Measurements from ENCODE around the gene ARHGEF38. TPM values are rescaled to one million over a fixed set of nuclear protein-coding genes. Genes with fewer than 3 reads are reported as not detected.
A peak's percentile ranks its signal among the peaks of the same experiment; 100 is the strongest.

Gene ARHGEF38
- total RNA-seq, 2 donors from 2014 or later = 22.4 to 24.6 TPM

GRCh38 chr4:105613306-105613705 is 60.9 kb downstream of the ARHGEF38 start:
- WGBS, 2 donors = 6 to 29% methylated on average over 4 of the region's 4 CpGs
- DNase-seq (peak in 3 of 4 donors; percentile 18 to 41 (median 34)), ATAC-seq (peak; percentile 66)
- intact Hi-C loops (cut with DNase I) = no loop called here
- H3K27me3 ChIP-seq = no peaks in the 10 kb centered on the region
- H3K4me1 ChIP-seq = peaks cover 19% of the 10 kb centered on the region
- H3K4me3 ChIP-seq = no peak overlapping the region
- H3K27ac ChIP-seq = peak overlapping the region in 1 of 4 donors; percentile 38
- TF ChIP-seq CTCF (IDR thresholded peaks at IDR 0.05) (no peak), POLR2A (IDR thresholded peaks at IDR 0.05) (no peak)
- H3K36me3 ChIP-seq (replicated peaks in 1 of 2; ENCODE audit: insufficient read depth in 1 of 2, low read depth in 2 of 2) = no peaks in the 10 kb centered on the region
- no peaks in the 10 kb centered on the region for H3K9me3 ChIP-seq

- DNase-seq (peak; percentile 96 to 100 (median 96)), ATAC-seq (peak; percentile 93)
- peaks cover 41% of the 10 kb centered on the region for H3K4me1 ChIP-seq
- intact Hi-C loops (cut with DNase I) = no loop called here
- no peaks in the 10 kb centered on the region for H3K27me3 ChIP-seq
- no peak for TF ChIP-seq POLR2A (IDR thresholded peaks at IDR 0.05)
- TF ChIP-seq CTCF (IDR thresholded peaks at IDR 0.05) = no peak
- H3K4me3 ChIP-seq = no peak overlapping the region
- H3K9me3 ChIP-seq = no peaks in the 10 kb centered on the region
- H3K36me3 ChIP-seq (replicated peaks in 1 of 2; ENCODE audit: insufficient read depth in 1 of 2, low read depth in 2 of 2) = no peaks in the 10 kb centered on the region
- 24 to 31% methylated on average over 5 of the region's 5 CpGs for WGBS, 2 donors
- H3K27ac ChIP-seq = peak overlapping the region; percentile 32 to 74 (median 52)
Measured at GRCh38 chr4:105619188-105619931, 66.9 kb downstream of the ARHGEF38 start.

- intact Hi-C loops (cut with DNase I) = no loop called here
- H3K9me3 ChIP-seq = no peaks in the 10 kb centered on the region
- H3K27me3 ChIP-seq = no peaks in the 10 kb centered on the region
- H3K4me3 ChIP-seq = no peak overlapping the region
- peaks cover 47% of the 10 kb centered on the region for H3K4me1 ChIP-seq
- ATAC-seq (peak; percentile 44), DNase-seq (peak in 2 of 4 donors; percentile 13 to 20)
- H3K27ac ChIP-seq = peak overlapping the region in 1 of 4 donors; percentile 74
- TF ChIP-seq POLR2A (IDR thresholded peaks at IDR 0.05) (no peak), CTCF (IDR thresholded peaks at IDR 0.05) (no peak)
- 32 to 50% methylated on average over 1 of the region's 1 CpG for WGBS, 2 donors
- H3K36me3 ChIP-seq (replicated peaks in 1 of 2; ENCODE audit: insufficient read depth in 1 of 2, low read depth in 2 of 2) = no peaks in the 10 kb centered on the region
Measured at GRCh38 chr4:105620640-105621323, 68.4 kb downstream of the ARHGEF38 start.

GRCh38 chr4:105622269-105622668 is 69.8 kb downstream of the ARHGEF38 start:
- DNase-seq (no peak), ATAC-seq (no peak)
- H3K27me3 ChIP-seq = no peaks in the 10 kb centered on the region
- H3K4me1 ChIP-seq = peaks cover 47% of the 10 kb centered on the region
- H3K4me3 ChIP-seq = no peak overlapping the region
- H3K27ac ChIP-seq = no peak overlapping the region
- no peaks in the 10 kb centered on the region for H3K9me3 ChIP-seq
- WGBS, 2 donors = 88 to 96% methylated on average over 4 of the region's 4 CpGs
- intact Hi-C loops (cut with DNase I) = no loop called here
- H3K36me3 ChIP-seq (replicated peaks in 1 of 2; ENCODE audit: insufficient read depth in 1 of 2, low read depth in 2 of 2) = no peaks in the 10 kb centered on the region
- TF ChIP-seq CTCF (IDR thresholded peaks at IDR 0.05) = no peak
- no peak for TF ChIP-seq POLR2A (IDR thresholded peaks at IDR 0.05)

All from body of pancreas (tissue), 4 donors.